Adrenal gland (tissue), 12 donors: ENCODE measurements around the gene EI24. TPM values are rescaled to one million over a fixed set of nuclear protein-coding genes. Genes with fewer than 3 reads are reported as not detected.

ENCODE experiments used
- DNase-seq, 7 donors: peaks; one replicate each; pipeline ENCODE4 v3.0.0-alpha.2; 2019 to 2020
- H3K27ac ChIP-seq, 5 donors: fragments of 200-600 bp; sonication (generic) in 4 of 5; 1 replicate in 3 of 5; 2 replicates in 2 of 5; pipeline versions ENCODE4 v1.5.1 to v1.8.0; 2016 to 2020; ENCODE audit warnings: mild to moderate bottlenecking in 1 of 5
- H3K27me3 ChIP-seq: fragments of 200-600 bp; 2 replicates; pipeline ENCODE4 v1.8.0; 2021
- H3K36me3 ChIP-seq, 2 donors: fragments of 200-600 bp; replicated peaks in 1 of 2; 1 replicate in 1 of 2; 2 replicates in 1 of 2; pipeline versions ENCODE4 v1.5.1 to v1.8.0; 2018 to 2022
- H3K4me1 ChIP-seq, 2 donors: fragments of 200-600 bp; replicated peaks in 1 of 2; 1 replicate in 1 of 2; 2 replicates in 1 of 2; pipeline versions ENCODE4 v1.5.1 to v1.8.0; 2018 to 2021
- H3K4me3 ChIP-seq, 4 donors: fragments of 200-600 bp; sonication (generic) in 3 of 4; one replicate each; pipeline ENCODE4 v1.5.1; 2016 to 2018
- H3K9me3 ChIP-seq, 3 donors: fragments of 200-600 bp; sonication (generic) in 1 of 3; replicated peaks in 1 of 3; 1 replicate in 2 of 3; 2 replicates in 1 of 3; pipeline versions ENCODE4 v1.5.1 to v1.8.0; 2016 to 2021
- POLR2A ChIP-seq, 2 donors: fragments of 450-650 bp; IDR thresholded peaks; one replicate each; pipeline ENCODE4 v1.6.1; 2017; ENCODE audit warnings: antibody characterized with exemption in 2 of 2, mild to moderate bottlenecking in 2 of 2, moderate library complexity in 1 of 2
- WGBS, 4 donors: extraction: QIAGEN DNeasy Blood & Tissue Kit in 2 of 4; methylation state at CpG; one replicate each; pipeline versions ENCODE4 v1.1.5 to v1.1.7; 2013 to 2017; 5-methylcytosine and 5-hydroxymethylcytosine counted together
- intact Hi-C, 2 donors: fragments of 100-400 bp; cut with DNase I; formaldehyde crosslinking; loops; one replicate each; pipeline versions ENCODE4 v1.14.1 to v1.15.0; 2022 to 2023
- polyA plus RNA-seq, 3 donors: library from polyadenylated mRNA; stranded (reverse); fragments of 200-250 nt in 2 of 3; fragments of 350-450 nt in 1 of 3; fragmentation: Illumina TruSeq in 1 of 3; extraction: RNeasy Lipid Tissue Mini Kit (QIAGEN cat#74804) in 1 of 3; gene quantifications; one replicate each; pipeline ENCODE4 v1.2.3, GENCODE V29; 2013 to 2014
- total RNA-seq, 9 donors: library from RNA; depleted of rRNA in 4 of 9; stranded (reverse); fragments of >200 nt in 4 of 9; fragments of 120-200 nt in 1 of 9; fragmentation: NEBNext Ultra II Directional in 1 of 9; extraction: Animal tissue kit (Norgen Biotek cat#: 25700) in 1 of 9; gene quantifications; one replicate each; pipeline versions ENCODE4 v1.1.0 to v1.2.4, GENCODE V29; 2013 to 2023
- TF ChIP-seq, protein P1 (sequence below), 6 experiments: fragments of 450-650 bp in 4 of 6; fragments of 200-600 bp in 2 of 6; sonication (generic) in 1 of 6; IDR thresholded peaks; 1 replicate in 5 of 6; 2 replicates in 1 of 6; pipeline versions ENCODE4 v1.5.1 to v1.8.0; 2016 to 2021; ENCODE audit warnings: antibody characterized with exemption in 6 of 6, mild to moderate bottlenecking in 2 of 6, moderate library complexity in 1 of 6
- donor health status: healthy with polysubstance abuse.
- donor health status: Bipolar disorder and iron deficiency.
- donor health status: DM: yes; HTN: yes; CAD: no.
- donor health status: DM: no; HTN: no; CAD: no.
- donor health status: DM: no; HTN: no; CAD: no.
- donor health status: DM: yes; HTN: yes; CAD: no.

EI24 gene
- total and polyA plus RNA-seq, 12 donors: 19.0 to 65.6 (median 46.7) TPM

DNA sequence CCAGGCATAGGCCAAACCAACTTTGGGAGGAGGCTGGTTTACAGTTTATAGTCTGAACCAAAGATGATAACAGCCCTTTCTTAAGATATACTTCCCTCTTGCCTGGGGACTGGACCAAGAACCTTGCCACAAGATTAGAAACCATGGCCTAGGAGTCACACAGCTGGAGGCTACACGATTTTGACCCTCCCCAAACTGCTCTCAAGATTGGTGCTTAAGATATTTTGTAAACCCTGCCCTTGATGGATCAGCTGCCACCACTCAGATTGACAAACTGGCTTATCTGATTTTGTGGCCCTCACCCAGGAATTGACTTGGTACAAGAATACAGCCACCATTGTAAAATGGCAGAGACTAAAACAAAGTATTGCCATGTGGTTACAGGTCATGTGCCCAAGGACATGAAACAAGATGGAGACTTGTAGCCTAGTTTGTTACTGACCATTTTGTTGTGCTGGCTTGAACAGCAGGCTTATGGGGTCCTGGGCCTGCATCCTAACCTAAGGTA, 17.4 kb upstream of the EI24 start:
- no peak for DNase-seq
- WGBS, 4 donors: 25 to 71% (median 48%) methylated on average over 1 of the region's 1 CpG
- no peaks in the 10 kb centered on the region for H3K4me1 ChIP-seq
- TF ChIP-seq, protein P1, sequence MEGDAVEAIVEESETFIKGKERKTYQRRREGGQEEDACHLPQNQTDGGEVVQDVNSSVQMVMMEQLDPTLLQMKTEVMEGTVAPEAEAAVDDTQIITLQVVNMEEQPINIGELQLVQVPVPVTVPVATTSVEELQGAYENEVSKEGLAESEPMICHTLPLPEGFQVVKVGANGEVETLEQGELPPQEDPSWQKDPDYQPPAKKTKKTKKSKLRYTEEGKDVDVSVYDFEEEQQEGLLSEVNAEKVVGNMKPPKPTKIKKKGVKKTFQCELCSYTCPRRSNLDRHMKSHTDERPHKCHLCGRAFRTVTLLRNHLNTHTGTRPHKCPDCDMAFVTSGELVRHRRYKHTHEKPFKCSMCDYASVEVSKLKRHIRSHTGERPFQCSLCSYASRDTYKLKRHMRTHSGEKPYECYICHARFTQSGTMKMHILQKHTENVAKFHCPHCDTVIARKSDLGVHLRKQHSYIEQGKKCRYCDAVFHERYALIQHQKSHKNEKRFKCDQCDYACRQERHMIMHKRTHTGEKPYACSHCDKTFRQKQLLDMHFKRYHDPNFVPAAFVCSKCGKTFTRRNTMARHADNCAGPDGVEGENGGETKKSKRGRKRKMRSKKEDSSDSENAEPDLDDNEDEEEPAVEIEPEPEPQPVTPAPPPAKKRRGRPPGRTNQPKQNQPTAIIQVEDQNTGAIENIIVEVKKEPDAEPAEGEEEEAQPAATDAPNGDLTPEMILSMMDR (IDR thresholded peaks at IDR 0.05): no peak
- no peak for TF ChIP-seq POLR2A (IDR thresholded peaks at IDR 0.05)
- H3K9me3 ChIP-seq: peaks cover 0 to 5% (median 0%) of the 10 kb centered on the region in 3 donors
- H3K27me3 ChIP-seq: no peaks in the 10 kb centered on the region
- intact Hi-C loops: no loop called here
- H3K36me3 ChIP-seq: no peaks in the 10 kb centered on the region
- H3K27ac ChIP-seq: no peak overlapping the region
- no peak overlapping the region for H3K4me3 ChIP-seq

DNA sequence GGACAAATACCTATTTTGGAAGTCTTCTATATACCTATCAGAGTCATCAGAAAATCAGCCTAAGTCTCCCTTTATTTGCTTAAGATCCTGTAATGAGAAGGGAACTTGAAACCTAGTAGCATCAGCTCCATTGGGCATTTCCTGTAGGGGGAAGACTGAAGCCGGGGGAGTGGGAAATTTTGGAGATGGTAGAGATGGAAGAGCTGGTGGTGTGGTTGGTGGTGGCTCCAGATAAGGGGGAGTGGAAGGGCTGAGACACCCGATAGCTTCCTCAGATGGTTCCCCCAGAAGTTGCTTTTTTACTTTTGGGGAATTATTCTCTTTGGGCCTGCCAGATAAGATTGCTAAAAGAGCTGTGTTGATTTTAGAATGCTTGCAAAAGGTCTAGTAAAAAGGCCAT, 16.4 kb upstream of the EI24 start:
- H3K36me3 ChIP-seq: no peaks in the 10 kb centered on the region
- TF ChIP-seq, protein P1 (IDR thresholded peaks at IDR 0.05): no peak
- no peak for TF ChIP-seq POLR2A (IDR thresholded peaks at IDR 0.05)
- DNase-seq: no peak
- 91 to 100% (median 93%) methylated on average over 2 of the region's 2 CpGs for WGBS, 4 donors
- H3K27ac ChIP-seq: no peak overlapping the region
- no peak overlapping the region for H3K4me3 ChIP-seq
- intact Hi-C loops: no loop called here
- H3K27me3 ChIP-seq: no peaks in the 10 kb centered on the region
- no peaks in the 10 kb centered on the region for H3K4me1 ChIP-seq
- peaks cover 0 to 5% (median 0%) of the 10 kb centered on the region in 3 donors for H3K9me3 ChIP-seq

DNA sequence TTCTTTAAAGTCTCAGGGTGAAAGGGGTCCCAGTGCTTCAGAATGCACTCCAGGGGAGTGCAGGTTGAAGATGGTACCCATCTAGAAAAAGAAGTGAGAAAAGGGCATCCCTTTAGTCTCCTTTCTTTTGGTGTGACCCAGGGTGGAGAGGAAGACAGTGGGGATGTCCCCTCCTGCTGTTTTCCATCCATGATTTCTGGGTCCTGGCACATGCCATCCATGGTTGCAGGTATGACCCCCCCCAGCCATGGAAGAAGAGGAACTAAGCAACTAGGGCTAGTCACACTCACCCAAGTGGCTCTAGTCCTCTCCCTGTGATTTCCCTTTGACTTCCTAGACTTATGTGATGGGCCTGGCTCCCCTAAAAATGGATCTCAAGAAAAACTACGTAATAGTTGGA, 15.9 kb upstream of the EI24 start:
- H3K27ac ChIP-seq: no peak overlapping the region
- no peaks in the 10 kb centered on the region for H3K4me1 ChIP-seq
- H3K4me3 ChIP-seq: no peak overlapping the region
- H3K27me3 ChIP-seq: no peaks in the 10 kb centered on the region
- peaks cover 0 to 5% (median 0%) of the 10 kb centered on the region in 3 donors for H3K9me3 ChIP-seq
- intact Hi-C loops: no loop called here
- H3K36me3 ChIP-seq: no peaks in the 10 kb centered on the region
- no peak for DNase-seq
- 93 to 100% (median 98%) methylated on average over 1 of the region's 1 CpG for WGBS, 4 donors
- TF ChIP-seq, protein P1 (IDR thresholded peaks at IDR 0.05): no peak
- TF ChIP-seq POLR2A (IDR thresholded peaks at IDR 0.05): no peak

DNA sequence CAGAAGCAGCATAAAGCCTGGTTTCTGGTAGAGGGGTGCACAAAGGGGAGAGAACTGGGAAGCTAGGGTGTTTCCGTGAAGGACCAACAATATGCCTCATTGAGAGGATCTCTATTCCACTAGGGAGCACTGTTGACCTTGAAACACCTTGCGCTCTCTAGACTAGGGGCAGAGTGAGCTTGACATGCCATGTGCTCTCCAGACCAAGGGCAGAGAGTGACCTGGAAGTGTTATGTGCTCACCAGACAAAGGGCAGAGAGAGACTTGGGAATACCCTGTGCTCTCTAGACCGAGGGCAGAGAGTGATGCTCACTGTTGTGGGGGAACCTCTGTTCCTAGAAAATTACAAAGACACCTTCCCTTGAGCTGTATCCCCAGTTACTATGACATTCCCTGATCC, 15.2 kb upstream of the EI24 start:
- H3K9me3 ChIP-seq: peaks cover 0 to 5% (median 0%) of the 10 kb centered on the region in 3 donors
- WGBS, 4 donors: 85 to 90% (median 86%) methylated on average over 3 of the region's 3 CpGs
- DNase-seq: no peak
- H3K27me3 ChIP-seq: no peaks in the 10 kb centered on the region
- no peak overlapping the region for H3K4me3 ChIP-seq
- no peak overlapping the region for H3K27ac ChIP-seq
- no peaks in the 10 kb centered on the region for H3K4me1 ChIP-seq
- no peaks in the 10 kb centered on the region for H3K36me3 ChIP-seq
- intact Hi-C loops: no loop called here
- TF ChIP-seq, protein P1 (IDR thresholded peaks at IDR 0.05): no peak
- TF ChIP-seq POLR2A (IDR thresholded peaks at IDR 0.05): no peak
